HL-60 (cell line): Measurements from ENCODE around the gene DIAPH2.

Experiments used
- CTCF ChIP-seq: IDR thresholded peaks from one replicate; pipeline ENCODE4 v1.5.1; 2011; ENCODE audit warnings: low read length, control low read depth, inconsistent platforms; ENCODE audit not compliant: insufficient read depth
- POLR2AphosphoS5 ChIP-seq: IDR thresholded peaks from 2 replicates; pipeline ENCODE4 v1.6.1; 2012; ENCODE audit warnings: low read depth

DNA sequence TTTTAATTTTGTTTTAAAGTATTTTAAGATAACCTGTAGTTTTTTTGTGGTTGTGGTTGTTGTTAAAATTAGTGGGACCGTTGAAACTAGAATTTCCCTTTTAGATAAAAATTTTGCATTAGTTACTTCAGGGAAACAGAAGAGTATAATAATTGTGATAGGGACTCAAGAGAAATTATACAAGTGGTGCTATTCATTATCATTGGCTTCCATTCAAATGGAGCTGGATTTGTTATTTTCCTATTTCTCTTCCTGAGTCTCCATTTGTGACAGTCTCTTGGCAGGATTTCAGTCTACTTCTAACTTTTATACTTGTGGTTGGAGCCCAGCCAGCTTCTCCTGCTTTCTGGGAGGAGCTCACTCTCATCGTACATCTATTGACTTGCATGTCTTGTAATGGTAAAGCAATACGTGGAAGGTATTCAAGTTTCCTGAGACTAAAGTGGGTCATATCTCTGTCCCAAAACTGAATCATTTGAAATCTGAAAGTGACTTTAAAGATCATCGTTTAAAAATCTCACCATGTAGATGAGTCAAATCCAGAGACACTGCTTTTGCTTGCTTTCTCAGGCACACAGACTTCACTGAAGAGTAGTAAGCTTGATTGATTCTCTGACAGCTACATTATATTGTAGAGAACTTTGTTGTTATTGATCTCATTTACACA, 354.9 kb downstream of the DIAPH2 start:
- TF ChIP-seq CTCF (no peak), POLR2AphosphoS5 (no peak)
